Measurements from ENCODE around the gene CASP14.

DNA sequence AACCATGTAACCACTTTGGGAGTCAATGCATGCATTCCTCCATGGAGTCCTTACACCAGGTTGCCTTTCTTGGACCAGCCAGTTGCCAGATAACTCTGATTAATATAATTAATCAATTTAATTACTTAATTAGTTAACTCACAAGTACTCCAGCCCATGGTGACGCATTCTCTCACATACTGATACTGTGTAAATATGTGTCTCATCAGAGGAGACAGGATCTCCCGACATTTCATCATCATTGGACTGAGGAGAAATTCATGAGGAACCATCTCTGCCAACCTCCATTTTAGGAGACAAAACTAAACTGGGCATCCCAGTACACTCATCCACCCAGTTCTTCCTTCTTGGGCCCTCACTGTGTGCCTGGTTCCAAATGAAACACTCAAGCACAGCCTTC is 6.5 kb upstream of the CASP14 start:
- TF ChIP-seq POLR2A (IDR thresholded peaks at IDR 0.05; ENCODE audit: extremely low read depth, insufficient read length), result no peak
- TF ChIP-seq CTCF (IDR thresholded peaks at IDR 0.05; ENCODE audit: low read depth, low read length), result no peak
- TF ChIP-seq, protein P1, sequence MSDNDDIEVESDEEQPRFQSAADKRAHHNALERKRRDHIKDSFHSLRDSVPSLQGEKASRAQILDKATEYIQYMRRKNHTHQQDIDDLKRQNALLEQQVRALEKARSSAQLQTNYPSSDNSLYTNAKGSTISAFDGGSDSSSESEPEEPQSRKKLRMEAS (IDR thresholded peaks at IDR 0.05; ENCODE audit: low read depth, low read length), result no peak

All from NB4 (cell line).